ENCODE data around the gene SH3TC2. TPM values are rescaled to one million over a fixed set of nuclear protein-coding genes. Genes with fewer than 3 reads are reported as not detected.
A peak's percentile ranks its signal among the peaks of the same experiment; 100 is the strongest.

The SH3TC2 gene
- total and polyA plus RNA-seq, 8 donors, result under 0.01 to 3.1 (median 0.46) TPM; not detected in 1

- Histone ChIP-seq H3K36me3 (no peaks in the 10 kb centered on the region), H3K4me3 (no peak overlapping the region), H3K9me3 (no peaks in the 10 kb centered on the region), H3K27ac (no peak overlapping the region), H3K4me1 (peaks cover 0 to under 1% (median 0%) of the 10 kb centered on the region in 4 donors), H3K27me3 (no peaks in the 10 kb centered on the region)
- intact Hi-C loops (cut with DNase I; ENCODE audit: low total_unique reads), result no loop called here
- 22 to 45% (median 32%) methylated on average over 1 of the region's 1 CpG for WGBS, 5 donors
- no peak for TF ChIP-seq POLR2AphosphoS5 (IDR thresholded peaks at IDR 0.05)
- no peak for TF ChIP-seq CTCF (IDR thresholded peaks at IDR 0.05)
- TF ChIP-seq POLR2A (IDR thresholded peaks at IDR 0.05), result no peak
- no peak for TF ChIP-seq EP300 (IDR thresholded peaks at IDR 0.05)
- DNase-seq, result no peak
Observed at GRCh38 chr5:148990817-148991216, 72.0 kb downstream of the SH3TC2 start.

- intact Hi-C loops (cut with DNase I; ENCODE audit: low total_unique reads), result no loop called here
- H3K27ac ChIP-seq, result no peak overlapping the region
- WGBS, 5 donors, result 67 to 85% (median 77%) methylated on average over 2 of the region's 2 CpGs
- H3K4me3 ChIP-seq, result no peak overlapping the region
- DNase-seq, result no peak
- no peak for TF ChIP-seq CTCF (IDR thresholded peaks at IDR 0.05)
- TF ChIP-seq POLR2A (IDR thresholded peaks at IDR 0.05), result no peak
- TF ChIP-seq EP300 (IDR thresholded peaks at IDR 0.05), result no peak
- H3K9me3 ChIP-seq, result no peaks in the 10 kb centered on the region
- H3K4me1 ChIP-seq, result no peaks in the 10 kb centered on the region
- H3K36me3 ChIP-seq, result no peaks in the 10 kb centered on the region
- H3K27me3 ChIP-seq, result no peaks in the 10 kb centered on the region
Observed at GRCh38 chr5:148989567-148989966, 73.3 kb downstream of the SH3TC2 start.

GRCh38 chr5:148988328-148988727 lies 74.5 kb downstream of the SH3TC2 start:
- no peak for DNase-seq
- H3K4me3 ChIP-seq, result no peak overlapping the region
- H3K9me3 ChIP-seq, result no peaks in the 10 kb centered on the region
- TF ChIP-seq POLR2AphosphoS5 (IDR thresholded peaks at IDR 0.05) (no peak), EP300 (IDR thresholded peaks at IDR 0.05) (no peak), POLR2A (IDR thresholded peaks at IDR 0.05) (no peak), CTCF (IDR thresholded peaks at IDR 0.05) (no peak)
- intact Hi-C loops (cut with DNase I; ENCODE audit: low total_unique reads), result no loop called here
- WGBS, 5 donors, result 72 to 92% (median 81%) methylated on average over 4 to 6 of the region's 6 CpGs
- peaks cover 0 to 4% (median 0%) of the 10 kb centered on the region in 4 donors for H3K4me1 ChIP-seq
- H3K27ac ChIP-seq, result no peak overlapping the region
- no peaks in the 10 kb centered on the region for H3K36me3 ChIP-seq
- H3K27me3 ChIP-seq, result no peaks in the 10 kb centered on the region

GRCh38 chr5:148986636-148987035 lies 76.2 kb downstream of the SH3TC2 start:
- peaks cover 0 to 9% (median under 1%) of the 10 kb centered on the region in 4 donors for H3K4me1 ChIP-seq
- intact Hi-C loops (cut with DNase I; ENCODE audit: low total_unique reads), result no loop called here
- H3K27ac ChIP-seq, result peak overlapping the region in 1 of 5 donors; percentile 48
- no peak for TF ChIP-seq POLR2A (IDR thresholded peaks at IDR 0.05)
- TF ChIP-seq POLR2AphosphoS5 (IDR thresholded peaks at IDR 0.05), result peak in 1 of 3 donors; percentile 37
- no peaks in the 10 kb centered on the region for H3K27me3 ChIP-seq
- no peaks in the 10 kb centered on the region for H3K36me3 ChIP-seq
- no peak overlapping the region for H3K4me3 ChIP-seq
- DNase-seq, result no peak
- H3K9me3 ChIP-seq, result no peaks in the 10 kb centered on the region
- WGBS, 5 donors, result 30 to 51% (median 41%) methylated on average over 2 of the region's 2 CpGs

GRCh38 chr5:148984345-148984744 lies 78.5 kb downstream of the SH3TC2 start:
- WGBS, 5 donors, result 56 to 68% (median 64%) methylated on average over 1 of the region's 1 CpG
- DNase-seq, result no peak
- TF ChIP-seq CTCF (IDR thresholded peaks at IDR 0.05) (no peak), POLR2AphosphoS5 (IDR thresholded peaks at IDR 0.05) (no peak)
- intact Hi-C loops (cut with DNase I; ENCODE audit: low total_unique reads), result no loop called here
- H3K27me3 ChIP-seq, result no peaks in the 10 kb centered on the region
- peak overlapping the region in 1 of 5 donors; percentile 62 for H3K27ac ChIP-seq
- no peaks in the 10 kb centered on the region for H3K9me3 ChIP-seq
- H3K4me1 ChIP-seq, result peaks cover 0 to 11% (median 5%) of the 10 kb centered on the region in 4 donors
- no peak overlapping the region for H3K4me3 ChIP-seq
- H3K36me3 ChIP-seq, result no peaks in the 10 kb centered on the region
